Measurements from ENCODE around the gene WDR41.
A peak's percentile ranks its signal among the peaks of the same experiment; 100 is the strongest.
"Not testable (repeated sequence)": the region's sequence is repeated elsewhere in the genome, so short reads cannot be mapped to it uniquely, and the experiment has no call there.

Gene WDR41, protein sequence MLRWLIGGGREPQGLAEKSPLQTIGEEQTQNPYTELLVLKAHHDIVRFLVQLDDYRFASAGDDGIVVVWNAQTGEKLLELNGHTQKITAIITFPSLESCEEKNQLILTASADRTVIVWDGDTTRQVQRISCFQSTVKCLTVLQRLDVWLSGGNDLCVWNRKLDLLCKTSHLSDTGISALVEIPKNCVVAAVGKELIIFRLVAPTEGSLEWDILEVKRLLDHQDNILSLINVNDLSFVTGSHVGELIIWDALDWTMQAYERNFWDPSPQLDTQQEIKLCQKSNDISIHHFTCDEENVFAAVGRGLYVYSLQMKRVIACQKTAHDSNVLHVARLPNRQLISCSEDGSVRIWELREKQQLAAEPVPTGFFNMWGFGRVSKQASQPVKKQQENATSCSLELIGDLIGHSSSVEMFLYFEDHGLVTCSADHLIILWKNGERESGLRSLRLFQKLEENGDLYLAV

DNA sequence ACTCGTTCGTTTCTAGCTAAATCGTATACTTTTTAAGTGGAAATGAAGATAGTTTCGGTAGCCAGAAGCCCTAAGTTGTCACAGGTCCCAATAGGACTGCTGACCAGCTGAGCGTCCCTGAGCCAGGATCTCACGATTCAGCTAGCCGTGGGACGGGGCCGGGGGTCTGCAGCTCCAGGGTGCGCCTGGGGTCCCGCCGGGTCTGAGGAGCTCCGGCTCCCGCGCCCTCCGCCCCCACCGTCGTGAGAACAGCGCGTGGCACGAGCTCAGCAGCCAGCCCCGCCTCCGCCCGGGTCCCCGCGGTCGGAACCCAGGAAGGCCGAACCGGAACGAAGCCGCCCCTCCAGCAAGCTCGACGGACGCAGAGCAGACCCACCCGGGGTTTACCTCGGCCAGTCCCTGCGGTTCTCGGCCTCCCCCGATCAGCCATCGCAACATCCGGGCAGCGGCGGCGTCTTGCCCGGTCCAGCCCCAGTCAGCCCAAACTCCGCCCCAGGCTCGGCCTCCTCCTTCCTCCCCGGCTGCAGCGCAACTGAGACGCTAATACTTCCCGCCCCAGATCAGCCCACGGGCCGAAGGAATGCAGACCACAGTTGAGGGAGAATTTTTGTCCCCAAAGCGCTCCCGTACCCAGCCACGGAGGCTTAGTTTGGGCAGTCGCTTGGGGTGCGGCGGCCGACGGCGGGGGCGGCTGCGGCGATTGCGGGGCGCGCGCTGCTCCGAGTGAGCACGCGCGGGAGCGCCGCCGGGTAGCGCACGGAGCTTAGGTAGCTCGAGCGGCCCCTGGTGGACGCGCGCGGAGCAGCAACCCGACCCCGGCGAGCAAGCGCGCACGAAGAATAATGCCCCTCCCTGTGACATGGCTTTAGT lies at the start of gene WDR41:
TSS of gene WDR41 (minus strand) at position 534 of the 870 bp plus-strand sequence. CDS start at position 438, 96 bp downstream.
- DNase-seq: peak; percentile 88 to 94

DNA sequence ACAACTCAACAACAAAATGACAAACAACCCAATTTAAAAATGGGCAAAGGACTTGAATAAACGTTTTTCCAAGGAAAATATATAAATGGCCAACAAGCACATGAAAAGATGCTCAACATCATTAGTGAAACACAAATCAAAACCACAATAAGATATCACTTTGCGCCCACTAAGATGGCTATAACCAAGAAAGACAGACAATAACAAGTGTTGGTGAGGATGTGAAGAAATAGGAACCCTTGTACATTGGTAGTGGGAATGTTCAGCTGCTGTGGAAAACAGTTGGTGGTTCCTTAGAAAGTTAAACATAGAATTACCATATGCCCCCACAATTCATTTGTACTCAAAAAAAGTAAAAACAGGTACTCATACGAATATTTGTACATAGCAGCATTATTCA lies 39.2 kb upstream of the WDR41 start:
- no peak for DNase-seq

DNA sequence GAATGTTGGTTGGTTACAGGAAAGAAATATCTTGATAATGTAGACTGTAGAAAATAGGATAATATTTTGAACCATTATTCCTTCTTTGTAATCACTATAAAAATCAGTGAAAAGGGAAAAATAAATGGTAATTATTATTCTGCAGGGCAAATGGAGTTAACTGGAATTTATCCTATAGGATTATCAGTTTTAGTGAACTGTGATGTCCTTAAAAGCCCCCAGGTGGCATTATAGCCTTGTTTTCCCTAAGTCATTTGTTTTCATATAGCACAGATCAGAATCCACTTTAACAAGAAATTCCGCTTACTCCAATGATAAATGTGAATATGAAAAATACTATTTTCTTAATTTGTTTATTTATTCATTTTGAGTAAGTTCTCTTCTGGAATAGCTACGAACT lies 26.2 kb upstream of the WDR41 start:
- DNase-seq: peak; percentile 23 to 34

DNA sequence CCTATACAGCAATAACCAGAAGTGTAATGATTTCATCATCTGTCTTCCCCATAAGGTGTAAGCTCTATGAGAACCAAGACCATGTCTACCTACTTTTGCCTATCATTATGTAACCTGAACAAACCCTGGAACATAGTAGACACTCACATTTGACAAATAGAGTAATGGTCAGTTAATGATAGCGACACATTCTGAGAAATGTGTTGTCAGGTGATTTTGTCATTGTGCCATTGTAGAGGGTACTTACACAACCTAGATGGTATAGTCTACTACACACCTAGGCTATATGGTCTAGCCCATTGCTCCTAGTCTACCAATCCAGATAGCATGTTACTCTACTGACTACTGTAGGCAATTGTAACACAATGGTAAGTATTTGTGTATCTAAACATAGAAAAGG lies 22.3 kb upstream of the WDR41 start:
- DNase-seq: no peak

DNA sequence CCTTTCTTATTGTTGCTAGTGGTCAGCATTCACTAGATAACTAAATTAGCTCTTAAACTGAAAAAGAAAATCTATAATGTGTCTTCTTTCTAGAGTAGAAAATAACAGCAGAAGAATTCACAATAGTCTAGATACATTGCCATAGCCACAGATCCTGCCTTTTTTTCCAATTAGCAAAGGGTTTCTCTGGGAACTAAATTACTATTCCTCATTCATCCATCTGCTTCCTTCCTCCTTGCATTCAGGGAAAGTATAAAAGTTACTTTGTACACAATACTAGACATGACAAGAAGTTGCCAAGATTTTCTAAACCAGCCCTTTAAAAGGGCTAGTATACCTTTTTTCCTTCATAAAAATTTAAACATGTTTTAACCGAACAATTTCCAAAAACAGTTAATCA lies 21.2 kb upstream of the WDR41 start:
- DNase-seq: no peak

DNA sequence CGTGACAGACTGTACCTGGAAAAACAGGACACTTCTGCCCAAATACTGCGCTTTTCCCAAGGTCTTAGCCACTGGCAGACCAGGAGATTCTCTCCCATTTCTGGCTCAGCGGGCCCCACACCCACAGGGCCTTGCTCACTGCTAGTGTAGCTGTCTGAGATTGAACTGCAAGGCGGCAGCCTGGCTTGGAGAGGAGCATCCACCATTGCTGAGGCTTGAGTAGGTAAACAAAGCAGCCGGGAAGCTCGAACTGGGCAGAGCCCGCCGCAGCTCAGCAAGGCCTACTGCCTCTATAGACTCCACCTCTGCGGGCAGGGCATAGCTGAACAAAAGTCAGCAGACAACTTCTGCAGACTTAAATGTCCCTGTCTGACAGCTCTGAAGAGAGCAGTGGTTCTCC lies 9.0 kb upstream of the WDR41 start:
- not testable (repeated sequence) for DNase-seq

DNA sequence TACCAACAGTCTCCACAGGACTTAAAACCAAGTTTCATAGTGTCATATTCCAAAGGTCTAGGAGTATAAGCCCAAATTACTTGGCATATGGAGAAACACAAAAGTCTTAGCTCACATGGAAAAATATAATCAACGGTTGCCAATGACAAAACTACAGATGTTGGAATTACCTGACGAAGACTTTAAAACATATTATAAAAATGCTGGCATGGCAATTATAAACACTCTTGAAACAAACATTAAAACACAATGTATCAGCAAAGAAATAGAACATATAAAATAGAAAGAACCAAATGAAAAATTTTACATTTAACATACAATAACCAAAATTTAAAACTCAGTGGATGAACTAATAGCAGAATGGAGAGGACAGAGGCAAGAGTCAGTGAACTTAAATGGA lies 7.9 kb upstream of the WDR41 start:
- no peak for DNase-seq

DNA sequence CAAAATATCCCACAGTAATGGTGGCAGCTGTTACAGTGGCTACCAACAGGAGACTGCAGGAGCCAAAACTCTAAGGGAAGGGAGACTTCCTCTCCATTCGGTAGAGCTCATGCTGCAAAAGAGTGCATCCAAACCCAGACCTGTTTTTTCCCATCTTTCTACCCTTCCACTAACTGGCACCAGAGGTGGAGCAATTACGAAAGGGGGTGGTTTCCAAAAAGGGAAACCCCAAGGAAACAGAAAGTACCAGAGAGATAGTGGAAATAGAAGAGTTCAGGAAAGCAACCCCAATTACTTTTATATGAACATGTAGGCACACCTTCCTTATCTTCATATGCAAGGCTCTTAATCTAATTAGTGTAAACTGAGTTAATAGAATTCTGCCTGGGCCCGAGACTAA lies 7.3 kb upstream of the WDR41 start:
- DNase-seq: no peak

DNA sequence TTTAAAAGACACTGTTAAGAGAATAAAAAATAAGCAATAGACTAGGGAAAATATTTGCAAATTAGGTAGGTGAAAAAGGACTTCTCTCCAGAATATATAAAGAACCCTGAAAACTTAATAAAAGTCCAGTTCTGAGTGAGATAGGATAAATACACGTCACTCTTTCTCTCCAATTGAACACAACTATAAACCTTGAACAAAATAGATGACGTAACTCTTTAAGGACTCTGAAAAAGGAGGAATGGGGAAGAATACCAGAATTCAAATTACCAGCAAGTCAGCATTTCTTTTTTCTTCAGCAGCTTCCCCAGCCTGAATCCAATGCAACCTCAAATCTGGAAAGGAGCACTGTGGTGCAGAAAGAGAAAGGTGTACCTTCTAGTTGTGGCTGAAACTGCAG lies 6.8 kb upstream of the WDR41 start:
- no peak for DNase-seq

DNA sequence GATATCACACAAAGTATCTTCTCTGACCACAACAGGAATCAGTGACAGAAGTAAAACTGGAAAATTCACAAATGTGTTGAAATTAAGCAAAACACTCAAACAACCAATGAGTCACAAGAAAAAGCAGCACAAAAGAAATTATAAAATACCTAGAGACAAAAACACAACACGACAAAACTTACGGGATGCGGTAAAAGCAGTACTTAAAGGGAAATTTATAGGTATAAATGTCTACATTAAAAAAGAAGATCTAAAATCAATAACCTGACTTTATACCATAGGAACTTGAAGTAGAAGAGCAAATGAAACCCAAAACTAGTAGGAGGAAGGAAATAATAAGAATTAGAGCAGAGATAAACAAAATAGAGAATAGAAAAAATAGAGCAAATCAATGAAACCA lies 2.8 kb upstream of the WDR41 start:
- no peak for DNase-seq

DNA sequence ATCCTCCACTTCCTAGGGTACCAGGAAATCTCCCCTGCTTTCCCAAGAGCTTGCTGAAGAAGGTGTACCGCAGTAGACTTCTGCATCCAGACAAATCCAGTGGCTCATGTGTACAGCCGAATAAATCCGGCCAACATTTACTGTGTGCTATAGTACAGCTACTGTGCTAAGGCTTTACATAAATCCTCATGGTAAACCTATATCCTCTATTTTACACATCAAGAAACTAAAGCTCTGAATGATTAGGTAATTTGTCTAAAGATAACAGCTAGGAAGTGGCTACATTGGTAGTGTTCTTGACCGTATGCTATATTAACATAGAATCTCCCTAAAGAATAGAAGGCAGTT lies 511 bp upstream of the WDR41 start:
- DNase-seq: peak in 1 of 2 experiments; percentile 49

DNA sequence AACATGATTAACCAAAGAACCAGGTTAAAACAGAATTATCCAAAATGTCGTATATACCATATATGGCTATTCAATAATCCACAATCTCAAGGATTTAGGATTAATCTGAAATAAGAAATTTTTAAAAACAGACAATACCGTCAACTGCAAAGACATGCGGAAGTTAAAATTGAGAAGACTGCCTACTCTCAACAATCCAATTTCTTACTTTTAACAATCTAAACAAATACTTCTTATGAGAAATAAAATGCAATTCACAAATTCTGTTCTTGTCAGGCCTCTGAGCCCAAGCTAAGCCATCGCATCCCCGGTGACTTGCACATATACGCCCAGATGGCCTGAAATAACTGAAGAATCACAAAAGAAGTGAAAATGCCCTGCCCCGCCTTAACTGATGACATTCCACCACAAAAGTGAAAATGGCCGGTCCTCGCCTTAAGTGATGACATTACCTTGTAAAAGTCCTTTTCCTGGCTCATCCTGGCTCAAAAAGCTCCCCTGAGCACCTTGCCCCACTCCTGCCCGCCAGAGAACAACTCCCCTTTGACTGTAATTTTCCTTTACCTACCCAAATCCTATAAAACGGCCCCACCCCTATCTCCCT lies 1.3 kb downstream of the WDR41 start:
- DNase-seq: peak in 1 of 2 experiments; percentile 14

DNA sequence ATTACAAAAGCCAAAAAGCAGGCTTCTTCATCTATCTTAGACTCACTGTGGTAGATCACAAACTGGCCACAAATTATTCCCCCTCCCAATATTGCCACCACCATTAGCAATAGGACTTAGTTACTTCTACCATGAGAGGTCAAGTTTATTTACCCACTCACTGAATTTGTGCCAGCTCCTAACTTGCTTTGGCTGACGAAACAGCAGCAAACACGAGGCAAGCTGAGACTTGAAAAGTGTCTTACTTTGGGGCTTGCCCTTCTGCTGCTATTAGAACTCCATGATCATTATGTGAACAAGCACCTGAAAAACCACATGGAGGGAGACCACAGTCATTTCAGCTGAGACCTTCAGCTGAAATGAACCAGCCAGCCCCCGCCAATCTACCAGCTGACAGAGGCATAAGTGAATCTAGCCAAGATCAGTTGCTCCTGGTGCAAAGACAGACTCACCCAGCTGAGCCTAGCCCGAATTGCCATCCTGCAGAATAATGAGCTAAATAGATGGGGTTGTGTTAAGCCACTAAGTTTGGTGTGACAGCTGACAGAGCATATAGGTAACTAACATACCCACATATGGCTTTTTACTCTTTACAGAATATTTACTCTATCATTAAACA lies 5.7 kb downstream of the WDR41 start:
- no peak for DNase-seq

DNA sequence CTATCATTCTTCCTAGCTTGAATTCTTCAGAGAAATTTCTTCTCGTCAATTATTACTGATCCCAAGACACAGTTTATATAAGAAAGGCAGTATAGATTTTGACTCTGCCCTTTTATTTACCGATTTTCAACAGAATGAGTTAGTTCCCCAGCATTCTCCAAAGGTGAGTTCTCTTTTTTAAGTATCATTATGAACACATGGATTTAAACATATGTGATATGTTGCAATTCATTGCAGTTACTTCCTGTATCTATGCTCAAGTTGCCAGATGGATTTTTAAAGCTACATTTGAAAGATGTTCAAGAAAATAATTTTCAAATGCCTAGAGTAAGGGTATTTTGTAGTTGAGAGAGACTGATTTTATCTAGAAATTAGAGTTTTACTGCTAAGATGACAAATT lies 8.4 kb downstream of the WDR41 start:
- peak; percentile 29 to 44 for DNase-seq

DNA sequence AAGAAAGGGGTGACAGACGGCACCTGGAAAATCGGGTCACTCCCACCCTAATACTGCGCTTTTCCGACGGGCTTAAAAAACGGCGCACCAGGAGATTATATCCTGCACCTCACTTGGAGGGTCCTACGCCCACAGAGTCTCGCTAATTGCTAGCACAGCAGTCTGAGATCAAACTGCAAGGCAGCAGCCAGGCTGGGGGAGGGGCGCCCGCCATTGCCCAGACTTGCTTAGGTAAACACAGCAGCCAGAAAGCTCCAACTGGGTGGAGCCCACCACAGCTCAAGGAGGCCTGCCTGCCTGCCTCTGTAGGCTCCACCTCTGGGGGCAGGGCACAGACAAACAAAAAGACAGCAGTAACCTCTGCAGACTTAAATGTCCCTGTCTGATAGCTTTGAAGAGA lies 17.1 kb downstream of the WDR41 start:
- DNase-seq: not testable (repeated sequence)

DNA sequence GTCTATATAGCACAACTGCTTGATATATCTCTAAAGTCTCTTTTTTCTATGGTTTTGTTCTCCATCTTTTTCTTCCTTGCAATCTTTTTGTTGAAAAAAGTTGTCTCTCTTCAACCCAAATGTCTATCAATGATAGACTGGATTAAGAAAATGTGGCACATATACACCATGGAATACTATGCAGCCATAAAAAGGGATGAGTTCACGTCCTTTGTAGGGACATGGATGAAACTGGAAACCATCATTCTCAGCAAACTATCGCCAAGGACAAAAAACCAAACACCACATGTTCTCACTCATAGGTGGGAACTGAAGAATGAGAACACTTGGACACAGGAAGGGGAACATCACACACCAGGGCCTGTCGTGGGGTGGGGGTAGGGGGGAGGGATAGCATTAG lies 23.2 kb downstream of the WDR41 start:
- not testable (repeated sequence) for DNase-seq

DNA sequence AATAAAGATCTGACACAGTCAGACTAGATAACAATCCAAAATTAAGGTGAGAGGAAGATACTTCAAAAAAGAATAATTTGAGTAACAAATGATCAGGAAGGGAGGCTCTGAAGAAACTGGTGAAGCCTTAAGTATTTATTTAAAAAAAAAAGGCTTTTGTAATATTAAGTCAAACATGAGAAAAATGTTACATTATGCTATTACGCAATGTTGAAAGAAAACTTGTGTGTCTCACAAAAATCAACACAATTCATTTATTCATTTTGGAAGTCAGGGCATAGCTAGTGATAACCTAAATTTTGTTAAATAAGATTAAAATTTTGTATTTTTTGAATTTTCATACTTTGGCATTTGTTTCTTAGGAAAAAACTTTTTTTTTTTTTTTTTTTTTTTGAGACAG lies 28.2 kb downstream of the WDR41 start:
- no peak for DNase-seq

DNA sequence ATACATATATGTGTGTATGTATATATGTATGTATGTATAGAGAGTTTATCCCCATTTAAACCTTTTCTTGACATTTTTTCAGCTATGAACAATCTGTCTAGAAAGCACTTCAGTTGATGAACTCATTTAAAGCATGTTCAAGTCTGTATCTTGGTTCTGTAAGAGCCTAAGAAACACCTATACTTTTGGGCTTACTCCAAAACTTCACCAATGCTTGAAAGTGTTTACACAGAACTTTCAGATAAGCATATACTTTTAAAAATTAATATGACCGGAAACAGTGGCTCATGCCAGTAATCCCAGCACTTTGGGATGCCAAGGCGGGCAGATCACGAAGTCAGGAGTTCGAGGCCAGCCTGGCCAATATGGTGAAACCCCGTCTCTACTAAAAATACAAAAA lies 30.8 kb downstream of the WDR41 start:
- DNase-seq: no peak

DNA sequence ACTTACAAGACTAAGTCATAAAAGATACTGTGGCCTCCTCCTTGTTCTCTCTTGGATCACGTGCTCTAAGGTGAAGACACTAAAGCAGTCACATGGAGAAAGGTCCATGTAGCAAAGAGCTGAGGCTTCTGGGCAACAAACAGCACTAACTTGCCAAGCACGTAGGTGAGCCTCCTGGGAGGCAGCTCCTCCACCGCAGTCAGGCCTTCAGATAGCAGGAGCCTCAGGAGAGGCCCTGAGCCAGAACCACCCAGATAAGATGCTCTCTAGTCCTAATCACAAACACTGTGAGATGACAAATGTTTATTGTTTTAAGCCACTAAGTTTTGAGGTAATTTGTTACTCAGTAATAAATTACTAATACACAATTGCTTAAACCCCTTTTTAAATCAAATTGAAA lies 38.0 kb downstream of the WDR41 start:
- no peak for DNase-seq

DNA sequence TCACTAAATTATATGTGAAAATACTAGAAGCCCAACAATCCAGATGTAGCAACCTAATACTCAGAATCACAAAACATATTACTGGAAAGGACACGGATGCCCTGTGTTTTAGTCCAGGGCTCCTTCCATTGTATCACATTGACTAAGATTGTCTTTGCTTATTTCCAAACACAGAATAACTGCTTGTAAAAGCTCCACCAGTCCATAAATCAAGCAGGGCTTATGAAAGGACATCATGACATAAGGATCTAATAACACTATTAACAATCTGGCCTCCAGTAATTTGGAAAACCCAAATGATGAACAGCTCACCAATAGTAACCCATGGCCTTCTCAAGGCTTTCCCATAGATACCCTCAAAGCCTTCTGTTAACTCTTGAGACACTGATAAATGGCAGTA lies 39.8 kb downstream of the WDR41 start:
- DNase-seq: no peak

DNA sequence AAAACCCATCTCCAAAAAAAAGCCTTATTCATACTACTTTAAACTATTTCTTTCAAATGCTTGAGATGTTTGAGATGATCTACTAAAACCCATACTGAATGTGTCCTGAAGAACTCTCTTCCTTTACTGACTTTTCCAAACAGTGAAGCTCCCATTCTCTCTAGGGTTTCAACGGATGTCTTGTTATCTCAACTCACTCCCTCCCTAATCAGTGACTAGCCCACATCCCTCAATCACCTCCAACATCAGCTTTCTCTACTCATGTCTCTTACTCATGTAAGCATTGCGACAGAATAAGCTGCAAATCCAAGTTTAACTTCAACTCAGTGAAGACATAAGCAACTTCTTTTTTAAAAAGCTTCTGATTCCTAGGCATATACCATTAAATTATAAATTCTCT lies 42.1 kb downstream of the WDR41 start:
- peak in 1 of 2 experiments; percentile 6 for DNase-seq

DNA sequence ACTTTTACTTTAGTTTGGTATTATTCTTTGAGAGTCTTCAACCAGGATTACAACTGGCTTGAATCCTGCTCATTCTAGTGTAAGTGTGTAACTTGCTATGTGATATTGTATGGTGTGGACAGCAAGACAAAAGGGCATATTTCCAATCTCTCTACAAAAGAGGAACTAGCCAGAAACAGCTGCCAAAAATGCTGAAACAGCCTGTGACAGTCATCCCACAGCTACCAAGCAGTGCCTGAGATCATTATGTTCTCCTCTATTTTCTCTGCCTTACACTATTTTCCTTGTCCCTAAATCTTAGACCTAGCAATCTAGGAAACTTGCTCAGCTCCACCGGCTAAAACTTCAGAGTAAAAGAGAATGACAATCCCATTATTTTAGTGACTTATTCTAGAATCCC lies 42.8 kb downstream of the WDR41 start:
- DNase-seq: peak; percentile 92 to 94

DNA sequence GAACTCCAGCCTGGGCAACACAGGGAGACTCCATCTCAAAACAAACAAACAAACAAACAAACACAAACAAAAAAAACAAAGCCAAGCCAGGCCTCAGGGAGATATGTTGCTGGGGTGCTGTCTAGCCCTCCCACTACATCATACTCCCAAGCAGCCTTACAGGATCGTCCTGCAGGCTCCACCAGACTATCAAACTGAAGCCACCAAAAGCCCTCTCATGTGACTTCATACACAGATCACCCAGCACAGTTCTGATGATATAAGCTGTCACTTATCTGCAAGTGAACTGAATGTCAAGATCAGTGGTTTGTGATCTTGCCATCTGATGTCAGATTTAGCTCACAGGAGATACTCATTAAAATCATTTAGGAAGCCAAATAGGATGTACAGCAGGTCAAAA lies 43.3 kb downstream of the WDR41 start:
- DNase-seq: no peak
